Loucy (cell line): ENCODE data around the gene CPHXL.

Source experiments
- EZH2phosphoT487 ChIP-seq: fragments of 200-600 bp; IDR thresholded peaks from 2 replicates; pipeline ENCODE4 v1.6.1; 2018; ENCODE audit warnings: antibody characterized with exemption, mild to moderate bottlenecking, moderate library complexity, borderline replicate concordance
- TF ChIP-seq, protein P1 (sequence below): fragments of 200-600 bp; sonication (generic); conservative IDR thresholded peaks from 2 replicates; pipeline ENCODE4 v1.5.1; 2014; ENCODE audit warnings: mild to moderate bottlenecking, antibody characterized with exemption, low read length

DNA sequence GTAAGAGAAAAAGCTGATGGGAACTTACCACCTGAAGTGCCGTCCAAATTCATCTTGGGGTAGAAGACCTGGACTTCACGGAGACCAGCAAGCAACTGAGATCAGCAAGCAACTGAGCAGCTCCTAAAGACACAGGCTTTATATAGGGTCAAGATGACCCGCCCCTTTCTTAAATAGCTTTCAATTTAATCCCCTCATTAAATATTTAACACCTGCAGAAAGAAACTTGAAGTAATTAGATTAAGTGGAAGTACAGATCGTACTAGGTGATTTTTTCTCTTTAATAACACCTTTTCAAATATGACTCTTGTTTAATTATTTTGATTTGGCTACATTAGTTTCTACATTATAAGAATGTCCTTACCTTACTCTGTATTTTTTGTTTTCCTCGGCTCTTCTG lies at the start of gene CPHXL:
- TF ChIP-seq, protein P1, sequence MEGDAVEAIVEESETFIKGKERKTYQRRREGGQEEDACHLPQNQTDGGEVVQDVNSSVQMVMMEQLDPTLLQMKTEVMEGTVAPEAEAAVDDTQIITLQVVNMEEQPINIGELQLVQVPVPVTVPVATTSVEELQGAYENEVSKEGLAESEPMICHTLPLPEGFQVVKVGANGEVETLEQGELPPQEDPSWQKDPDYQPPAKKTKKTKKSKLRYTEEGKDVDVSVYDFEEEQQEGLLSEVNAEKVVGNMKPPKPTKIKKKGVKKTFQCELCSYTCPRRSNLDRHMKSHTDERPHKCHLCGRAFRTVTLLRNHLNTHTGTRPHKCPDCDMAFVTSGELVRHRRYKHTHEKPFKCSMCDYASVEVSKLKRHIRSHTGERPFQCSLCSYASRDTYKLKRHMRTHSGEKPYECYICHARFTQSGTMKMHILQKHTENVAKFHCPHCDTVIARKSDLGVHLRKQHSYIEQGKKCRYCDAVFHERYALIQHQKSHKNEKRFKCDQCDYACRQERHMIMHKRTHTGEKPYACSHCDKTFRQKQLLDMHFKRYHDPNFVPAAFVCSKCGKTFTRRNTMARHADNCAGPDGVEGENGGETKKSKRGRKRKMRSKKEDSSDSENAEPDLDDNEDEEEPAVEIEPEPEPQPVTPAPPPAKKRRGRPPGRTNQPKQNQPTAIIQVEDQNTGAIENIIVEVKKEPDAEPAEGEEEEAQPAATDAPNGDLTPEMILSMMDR = no peak
- no peak for TF ChIP-seq EZH2phosphoT487
